HCT116 (cell line): ENCODE measurements around the gene IGFALS.

Experiments used
- MAX ChIP-seq: IDR thresholded peaks from 2 replicates; pipeline ENCODE4 v1.6.1; 2012
- POLR2A ChIP-seq: IDR thresholded peaks from 2 replicates; pipeline ENCODE4 v1.7.0; 2011; ENCODE audit warnings: borderline replicate concordance; ENCODE audit not compliant: insufficient read depth, insufficient read length; ENCODE audit errors: extremely low read depth
- POLR2AphosphoS5 ChIP-seq: IDR thresholded peaks from 2 replicates; pipeline ENCODE4 v1.6.1; 2011; ENCODE audit warnings: mild to moderate bottlenecking, low read depth, low read length, moderate library complexity
- RAD21 ChIP-seq: IDR thresholded peaks from 2 replicates; pipeline ENCODE4 v1.6.1; 2012; ENCODE audit warnings: low read depth, mild to moderate bottlenecking
- REST ChIP-seq: IDR thresholded peaks from 2 replicates; pipeline ENCODE4 v1.6.1; 2012; ENCODE audit warnings: low read depth
- ZNF274 ChIP-seq: fragments of 200-500 bp; sonication (Bioruptor generic); IDR thresholded peaks from 2 replicates; pipeline ENCODE4 v1.6.1; 2014; ENCODE audit warnings: mild to moderate bottlenecking, low read depth, low read length, inconsistent platforms
- TF ChIP-seq, protein P1 (sequence below), 3 experiments: fragments of 200-600 bp in 1 of 3; sonication (generic) in 1 of 3; IDR thresholded peaks in 2 of 3; conservative IDR thresholded peaks in 1 of 3; 2 replicates each; pipeline ENCODE4 v1.5.1; 2012 to 2017; ENCODE audit warnings: low read depth in 2 of 3, low read length in 2 of 3, antibody characterized with exemption in 1 of 3, borderline replicate concordance in 1 of 3, control low read depth in 1 of 3, mild to moderate bottlenecking in 1 of 3, mixed read lengths in 1 of 3, mixed run types in 1 of 3, moderate library complexity in 1 of 3; ENCODE audit not compliant: insufficient read depth in 1 of 3

- TF ChIP-seq ZNF274: no peak
- TF ChIP-seq POLR2AphosphoS5: no peak
- TF ChIP-seq MAX: no peak
- TF ChIP-seq REST: no peak
- no peak for TF ChIP-seq POLR2A
- TF ChIP-seq, protein P1, sequence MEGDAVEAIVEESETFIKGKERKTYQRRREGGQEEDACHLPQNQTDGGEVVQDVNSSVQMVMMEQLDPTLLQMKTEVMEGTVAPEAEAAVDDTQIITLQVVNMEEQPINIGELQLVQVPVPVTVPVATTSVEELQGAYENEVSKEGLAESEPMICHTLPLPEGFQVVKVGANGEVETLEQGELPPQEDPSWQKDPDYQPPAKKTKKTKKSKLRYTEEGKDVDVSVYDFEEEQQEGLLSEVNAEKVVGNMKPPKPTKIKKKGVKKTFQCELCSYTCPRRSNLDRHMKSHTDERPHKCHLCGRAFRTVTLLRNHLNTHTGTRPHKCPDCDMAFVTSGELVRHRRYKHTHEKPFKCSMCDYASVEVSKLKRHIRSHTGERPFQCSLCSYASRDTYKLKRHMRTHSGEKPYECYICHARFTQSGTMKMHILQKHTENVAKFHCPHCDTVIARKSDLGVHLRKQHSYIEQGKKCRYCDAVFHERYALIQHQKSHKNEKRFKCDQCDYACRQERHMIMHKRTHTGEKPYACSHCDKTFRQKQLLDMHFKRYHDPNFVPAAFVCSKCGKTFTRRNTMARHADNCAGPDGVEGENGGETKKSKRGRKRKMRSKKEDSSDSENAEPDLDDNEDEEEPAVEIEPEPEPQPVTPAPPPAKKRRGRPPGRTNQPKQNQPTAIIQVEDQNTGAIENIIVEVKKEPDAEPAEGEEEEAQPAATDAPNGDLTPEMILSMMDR (IDR thresholded peaks at IDR 0.05 in 2 of 3, conservative IDR thresholded peaks at IDR 0.05 in 1 of 3; ENCODE audit: borderline replicate concordance in 1 of 3, insufficient read depth in 1 of 3, low read depth in 2 of 3, low read length in 2 of 3): no peak
- TF ChIP-seq RAD21: no peak
These were observed 40.7 kb downstream of the IGFALS start for GRCh38 chr16:1752853-1753252.
